AML-193 (cell line): ENCODE data around the gene PHAF1.

Experiments used
- DNase-seq, 2 experiments: peaks; one replicate each; lab custom pipeline; 2025; lab: John Stamatoyannopoulos, UW

Gene PHAF1

GRCh38 chr16:67163164-67163998 lies 53.6 kb downstream of the PHAF1 start:
- DNase-seq = no peak

- DNase-seq = no peak
Observed at GRCh38 chr16:67163999-67164558, 54.3 kb downstream of the PHAF1 start.

- no peak for DNase-seq
Observed at GRCh38 chr16:67164599-67165061, 54.9 kb downstream of the PHAF1 start, which contains the start of gene HSF4. Gene HSF4 (plus strand): TSS chr16:67164745. CDS start chr16:67164812, 67 bp downstream.

DNA sequence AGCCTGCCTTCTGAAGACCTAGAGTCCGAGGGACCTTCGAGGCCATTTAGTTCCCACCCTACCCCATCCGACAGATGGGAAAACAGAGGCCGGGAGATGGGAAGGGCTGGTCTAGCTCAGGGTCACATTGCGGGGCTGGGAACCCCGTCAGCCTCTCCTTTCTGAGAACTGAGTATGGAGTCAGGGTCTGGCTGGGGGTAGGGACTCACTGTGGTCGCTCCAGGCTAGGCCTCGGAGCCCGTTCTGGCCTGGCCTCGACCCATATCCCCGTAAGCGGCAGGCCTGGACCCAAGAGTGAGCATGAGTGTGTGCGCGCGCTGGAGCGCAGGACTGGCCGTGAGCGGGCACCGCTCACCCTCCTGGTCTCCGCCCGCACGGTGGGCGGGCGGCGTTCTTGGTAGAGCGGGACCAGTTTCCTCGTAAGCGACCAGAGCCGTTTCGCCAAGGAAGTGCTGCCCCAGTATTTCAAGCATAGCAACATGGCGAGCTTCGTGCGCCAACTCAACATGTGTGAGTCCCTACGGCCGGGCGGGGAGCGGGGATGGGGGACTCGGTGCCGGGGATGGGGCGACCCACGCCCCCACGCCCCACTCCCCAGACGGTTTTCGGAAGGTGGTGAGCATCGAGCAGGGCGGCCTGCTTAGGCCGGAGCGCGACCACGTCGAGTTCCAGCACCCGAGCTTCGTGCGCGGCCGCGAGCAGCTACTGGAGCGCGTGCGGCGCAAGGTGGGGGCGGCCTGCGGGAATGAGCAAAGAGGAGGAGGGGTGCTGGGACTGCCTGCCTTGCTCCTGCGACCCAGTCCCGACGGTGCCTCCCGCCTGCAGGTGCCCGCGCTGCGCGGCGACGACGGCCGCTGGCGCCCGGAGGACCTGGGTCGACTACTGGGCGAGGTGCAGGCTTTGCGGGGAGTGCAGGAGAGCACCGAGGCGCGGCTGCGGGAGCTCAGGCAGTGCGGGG lies 55.7 kb downstream of the PHAF1 start:
- no peak for DNase-seq

DNA sequence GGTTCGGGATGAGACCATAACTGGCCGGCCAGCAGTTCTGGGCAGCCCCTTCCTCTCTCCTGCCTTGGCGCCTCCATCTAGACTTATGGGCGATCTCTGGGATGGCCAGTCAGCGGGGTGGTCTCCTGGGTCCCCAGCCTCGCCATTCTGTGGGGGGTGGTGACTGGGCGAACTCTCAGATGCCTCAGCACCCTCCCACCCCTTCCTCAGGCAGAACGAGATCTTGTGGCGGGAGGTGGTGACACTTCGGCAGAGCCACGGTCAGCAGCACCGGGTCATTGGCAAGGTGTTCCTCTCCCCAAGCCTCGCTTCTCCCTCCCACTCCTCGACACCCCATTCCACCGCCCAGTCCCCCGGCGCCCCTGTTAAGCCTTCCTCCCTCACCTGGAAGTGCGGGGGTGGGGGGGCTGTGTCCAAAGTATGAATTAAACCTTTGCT lies 56.4 kb downstream of the PHAF1 start:
- no peak for DNase-seq

GRCh38 chr16:67166598-67167168 lies 56.9 kb downstream of the PHAF1 start:
- DNase-seq = no peak

DNA sequence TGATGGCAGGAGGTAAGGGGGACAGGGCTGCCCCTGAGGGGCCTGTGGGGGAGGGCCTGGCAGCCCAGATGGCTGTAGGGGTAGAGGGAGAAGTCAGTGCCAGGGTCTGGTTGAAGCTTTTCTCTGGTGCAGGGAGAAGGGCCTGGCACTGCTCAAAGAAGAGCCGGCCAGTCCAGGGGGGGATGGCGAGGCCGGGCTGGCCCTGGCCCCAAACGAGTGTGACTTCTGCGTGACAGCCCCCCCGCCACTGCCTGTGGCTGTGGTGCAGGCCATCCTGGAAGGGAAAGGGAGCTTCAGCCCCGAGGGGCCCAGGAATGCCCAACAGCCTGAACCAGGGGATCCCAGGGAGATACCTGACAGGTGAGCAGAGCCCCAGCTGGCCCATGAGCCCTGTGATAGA lies 57.8 kb downstream of the PHAF1 start:
- DNase-seq = no peak

- DNase-seq = no peak
Observed at GRCh38 chr16:67169011-67169451, 59.3 kb downstream of the PHAF1 start.

DNA sequence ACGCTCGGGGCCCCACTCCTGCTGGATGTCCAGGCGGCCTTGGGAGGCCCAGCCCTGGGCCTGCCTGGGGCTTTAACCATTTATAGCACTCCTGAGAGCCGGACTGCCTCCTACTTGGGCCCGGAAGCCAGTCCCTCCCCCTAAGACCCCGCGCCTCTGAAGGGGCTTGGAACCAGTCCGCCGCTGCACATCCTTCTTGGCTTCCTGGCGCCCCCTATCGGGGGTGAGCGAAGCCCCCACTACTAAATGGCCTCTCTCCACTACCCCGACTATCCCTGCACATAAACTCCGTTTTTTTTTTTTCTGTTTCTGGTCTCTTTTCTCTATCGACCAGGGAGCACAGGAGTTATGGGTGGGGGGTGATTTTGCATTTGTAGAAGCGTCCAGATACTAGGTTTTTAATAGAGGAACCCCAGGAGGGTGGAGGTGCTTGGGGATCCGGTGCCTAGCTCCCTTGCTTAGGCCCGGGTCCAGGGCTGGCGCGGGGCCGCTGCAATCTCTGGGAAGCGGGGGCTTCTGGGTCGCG lies 60.0 kb downstream of the PHAF1 start:
- no peak for DNase-seq

DNA sequence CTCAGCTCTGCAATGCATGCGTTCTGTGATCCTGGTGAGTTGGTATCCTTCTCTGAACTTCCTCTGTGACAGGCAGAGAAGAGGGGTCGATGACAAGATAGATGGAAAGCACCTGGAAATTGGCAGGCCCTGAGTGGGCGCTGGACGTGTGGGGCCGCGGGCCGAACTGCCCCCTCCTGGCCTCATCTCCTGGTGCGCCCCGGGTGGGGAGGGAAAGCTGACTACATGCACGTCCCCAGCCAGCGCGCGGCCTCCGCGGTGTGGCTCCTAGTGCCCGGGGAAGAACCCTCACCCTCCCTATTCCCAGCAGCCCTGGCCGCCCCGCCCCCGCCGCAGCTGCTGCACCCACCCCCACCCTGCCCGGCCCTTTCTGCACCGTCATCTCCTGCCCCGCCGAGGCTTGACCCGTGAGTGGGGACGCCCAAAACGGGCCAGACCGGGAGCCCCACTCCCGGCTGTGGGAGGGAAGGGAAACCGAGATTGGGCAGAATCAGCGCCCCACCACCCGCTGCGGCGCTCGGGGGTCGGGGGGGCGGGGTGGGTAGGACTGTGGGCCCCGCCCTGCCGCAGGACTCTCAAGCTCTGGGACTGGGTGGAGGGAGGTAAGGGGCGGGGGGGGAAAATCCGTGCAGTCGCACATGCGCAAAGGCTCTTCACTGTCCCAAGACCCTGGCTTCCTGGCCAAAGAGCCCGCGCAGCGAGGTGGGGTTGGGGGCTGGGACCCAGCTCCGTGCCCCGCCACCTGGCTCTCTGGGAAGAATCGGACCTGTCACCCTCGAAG lies 60.6 kb downstream of the PHAF1 start, which contains the start of gene NOL3:
TSS of gene NOL3 (plus strand) at position 371 of the 781 bp plus-strand sequence.
- DNase-seq = peak in 1 of 2 experiments; percentile 28

GRCh38 chr16:67170949-67171649 lies 61.4 kb downstream of the PHAF1 start:
- DNase-seq = no peak

- DNase-seq = no peak
Observed at GRCh38 chr16:67173323-67173722, 63.6 kb downstream of the PHAF1 start.

- peak; percentile 83 to 85 for DNase-seq
Observed at GRCh38 chr16:67173808-67174705, 64.3 kb downstream of the PHAF1 start.

- DNase-seq = no peak
Observed at GRCh38 chr16:67174706-67175231, 65.0 kb downstream of the PHAF1 start.

DNA sequence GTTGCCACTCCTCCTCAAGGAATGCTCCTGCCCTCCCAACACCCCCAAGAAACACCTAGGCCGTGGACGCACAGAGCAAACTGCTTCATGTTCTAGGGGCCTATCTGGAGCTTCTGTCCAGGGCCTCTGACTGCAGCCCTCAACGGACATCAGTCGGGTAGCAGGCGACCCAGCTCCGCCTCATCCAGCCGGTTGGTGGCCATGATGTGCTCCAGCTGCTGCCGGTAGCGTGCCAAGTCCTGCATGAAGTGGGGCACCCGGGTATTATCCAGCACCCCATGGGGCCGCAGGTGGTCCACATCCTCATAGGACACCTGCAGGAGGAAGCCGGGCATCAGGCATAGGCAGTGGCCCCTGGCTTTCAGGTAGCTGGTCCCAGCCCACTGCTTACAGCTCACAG lies 66.9 kb downstream of the PHAF1 start:
- no peak for DNase-seq

GRCh38 chr16:67177743-67178699 lies 68.3 kb downstream of the PHAF1 start:
- peak in 1 of 2 experiments; percentile 27 for DNase-seq

GRCh38 chr16:67179421-67180080 lies 69.8 kb downstream of the PHAF1 start:
- DNase-seq = no peak
